IgD-negative memory B cell (primary cell): Measurements from ENCODE around the gene PIGV. TPM values are rescaled to one million over a fixed set of nuclear protein-coding genes. Genes with fewer than 3 reads are reported as not detected.
A peak's percentile ranks its signal among the peaks of the same experiment; 100 is the strongest.

ENCODE experiments used
- H3K27ac Mint-ChIP-seq, 3 donors: one replicate each; pipeline ENCODE4 v1.8.0; 2020 to 2022; ENCODE audit warnings: mild to moderate bottlenecking in 3 of 3, mixed read lengths in 3 of 3, moderate library complexity in 1 of 3
- H3K27me3 Mint-ChIP-seq: one replicate; pipeline ENCODE4 v1.8.0; 2021; ENCODE audit warnings: mixed read lengths
- H3K36me3 Mint-ChIP-seq: one replicate; pipeline ENCODE4 v1.8.0; 2020; ENCODE audit warnings: mild to moderate bottlenecking, mixed read lengths
- H3K4me1 Mint-ChIP-seq, 3 donors: one replicate each; pipeline ENCODE4 v1.8.0; 2020 to 2022; ENCODE audit warnings: mixed read lengths in 3 of 3, mild to moderate bottlenecking in 1 of 3
- H3K4me3 Mint-ChIP-seq, 4 donors: one replicate each; pipeline ENCODE4 v1.8.0; 2020 to 2022; ENCODE audit warnings: mild to moderate bottlenecking in 4 of 4, mixed read lengths in 4 of 4, moderate library complexity in 3 of 4
- H3K9me3 Mint-ChIP-seq, 3 donors: one replicate each; pipeline ENCODE4 v1.8.0; 2020 to 2021; ENCODE audit warnings: mixed read lengths in 3 of 3, mild to moderate bottlenecking in 1 of 3
- polyA plus RNA-seq: library from polyadenylated mRNA; unstranded; fragments of 300-500 nt; fragmentation: Illumina TruSeq; gene quantifications from one replicate; pipeline ENCODE4 v1.2.3, GENCODE V29; 2021

Gene PIGV
- 10.6 TPM for polyA plus RNA-seq

DNA sequence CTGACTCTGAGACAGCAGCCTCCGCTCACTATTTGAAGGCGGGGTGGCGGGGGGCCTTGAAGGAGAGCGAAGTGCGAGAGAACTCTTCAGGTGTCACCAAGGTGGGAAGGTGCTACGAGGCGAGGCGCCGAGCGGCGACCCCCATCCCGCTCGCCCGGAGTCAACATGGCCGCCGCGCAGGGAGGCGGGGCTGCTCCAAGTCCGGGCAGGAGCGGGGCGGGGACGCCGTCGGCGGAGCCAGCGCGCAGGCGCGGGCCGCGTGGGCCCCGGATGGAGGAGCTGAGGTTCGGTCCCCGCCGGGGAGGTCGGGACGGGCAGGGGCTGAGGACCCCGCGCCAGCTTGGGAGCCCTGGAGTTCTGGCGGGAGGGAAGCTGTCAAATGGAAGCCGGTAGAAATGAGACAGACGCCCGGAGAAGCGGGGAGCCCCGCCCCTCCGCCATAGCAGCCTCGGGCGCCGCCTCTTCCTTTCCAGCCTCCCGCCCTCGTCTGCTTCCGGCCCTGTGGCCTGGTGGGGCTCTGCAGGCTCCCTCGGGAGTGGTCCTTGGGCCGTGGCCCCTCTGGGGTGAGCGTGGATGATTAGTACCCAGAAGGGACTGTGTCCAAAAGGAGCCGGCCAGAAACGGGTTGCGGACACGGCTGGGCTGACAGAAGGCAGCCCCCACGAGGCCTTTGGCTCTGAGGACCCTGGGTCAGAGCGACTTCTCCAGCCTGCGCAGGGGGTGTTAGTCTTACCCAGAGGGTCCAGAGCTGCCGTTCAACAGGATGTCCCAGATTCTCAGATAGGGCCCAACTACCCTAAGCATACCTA, at the start of gene PIGV:
PIGV (plus strand) TSS at position 245 of the 809 bp plus-strand sequence. CDS start 2,866 bp downstream, outside the sequence.
- Mint-ChIP-seq H3K27ac (peak within 1 kb of the TSS; percentile 94 to 99 (median 97)), H3K4me3 (peak within 1 kb of the TSS; percentile 94 to 99 (median 98)), H3K4me1 (peaks cover 29 to 52% (median 48%) of the 10 kb centered on the region in 3 donors), H3K9me3 (no peaks in the 10 kb centered on the region), H3K27me3 (peaks cover 1% of the 10 kb centered on the region), H3K36me3 (peaks cover 6% of the 10 kb centered on the region)

DNA sequence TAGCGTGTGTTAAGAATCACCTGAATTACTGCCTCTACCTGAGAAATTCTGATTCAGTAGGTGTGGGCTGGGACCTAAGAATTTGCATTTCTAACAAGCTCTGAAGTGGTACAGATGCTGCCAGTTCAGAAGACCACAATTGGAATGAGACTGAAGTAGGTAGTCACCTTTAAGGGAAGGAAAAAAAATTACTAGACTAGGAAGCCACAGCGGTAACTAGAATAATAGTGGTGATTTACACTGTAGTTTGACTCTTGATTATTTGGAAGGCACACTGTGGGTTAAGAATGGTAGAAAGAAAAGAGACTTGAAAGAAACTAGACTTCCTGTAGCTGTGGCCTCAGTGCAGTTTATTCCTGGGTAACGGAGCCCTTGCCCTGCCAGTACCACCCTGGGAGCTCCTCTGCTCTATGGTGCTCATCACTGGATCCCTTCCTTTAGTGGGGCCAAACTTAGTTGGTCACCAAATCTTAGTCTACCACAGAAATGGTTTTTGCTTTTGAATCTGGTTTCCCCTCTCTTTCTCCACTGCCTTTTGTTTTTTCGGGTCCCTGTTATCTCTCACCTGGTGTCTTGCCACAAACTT, 48.3 kb upstream of the PIGV start:
- Mint-ChIP-seq H3K4me1 (peaks cover 44 to 52% (median 51%) of the 10 kb centered on the region in 3 donors), H3K27ac (peak overlapping the region; percentile 80 to 92 (median 86)), H3K27me3 (no peaks in the 10 kb centered on the region), H3K9me3 (no peaks in the 10 kb centered on the region), H3K36me3 (peaks cover 11% of the 10 kb centered on the region), H3K4me3 (peak overlapping the region; percentile 44 to 89 (median 56))

DNA sequence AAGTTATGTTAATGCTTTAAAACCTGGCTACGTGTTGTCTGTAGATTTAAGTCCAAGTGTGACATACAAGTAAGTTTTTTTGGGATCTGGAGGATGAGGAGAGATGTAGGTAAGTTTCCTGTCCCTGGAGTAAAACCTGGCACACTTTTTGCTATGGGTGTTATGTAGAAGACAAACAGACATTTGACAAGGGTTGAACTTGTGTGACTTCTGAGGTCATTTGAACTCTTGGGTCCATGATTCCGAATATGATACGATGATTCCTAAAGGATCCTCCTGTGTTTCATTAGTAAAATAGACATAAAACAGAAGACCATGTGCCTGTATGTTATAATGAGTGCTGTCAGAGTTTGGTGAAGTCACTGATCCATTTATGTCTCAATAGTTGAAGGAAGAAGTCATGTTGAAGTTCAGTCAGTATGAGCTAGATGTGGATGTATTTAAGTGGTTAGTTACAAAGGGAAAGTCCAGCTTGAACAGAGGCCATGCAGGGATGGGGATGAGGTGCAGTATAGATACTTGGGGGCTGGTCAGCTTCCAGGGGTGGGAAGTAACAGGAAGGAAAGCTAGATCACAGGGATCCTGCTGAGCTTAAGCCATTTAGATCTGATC, 47.6 kb upstream of the PIGV start:
- peak overlapping the region; percentile 49 to 92 (median 86) for H3K27ac Mint-ChIP-seq
- H3K9me3 Mint-ChIP-seq: no peaks in the 10 kb centered on the region
- H3K4me1 Mint-ChIP-seq: peaks cover 50 to 59% (median 57%) of the 10 kb centered on the region in 3 donors
- H3K27me3 Mint-ChIP-seq: no peaks in the 10 kb centered on the region
- peaks cover 11% of the 10 kb centered on the region for H3K36me3 Mint-ChIP-seq
- peak overlapping the region in 3 of 4 donors; percentile 7 to 89 (median 36) for H3K4me3 Mint-ChIP-seq

DNA sequence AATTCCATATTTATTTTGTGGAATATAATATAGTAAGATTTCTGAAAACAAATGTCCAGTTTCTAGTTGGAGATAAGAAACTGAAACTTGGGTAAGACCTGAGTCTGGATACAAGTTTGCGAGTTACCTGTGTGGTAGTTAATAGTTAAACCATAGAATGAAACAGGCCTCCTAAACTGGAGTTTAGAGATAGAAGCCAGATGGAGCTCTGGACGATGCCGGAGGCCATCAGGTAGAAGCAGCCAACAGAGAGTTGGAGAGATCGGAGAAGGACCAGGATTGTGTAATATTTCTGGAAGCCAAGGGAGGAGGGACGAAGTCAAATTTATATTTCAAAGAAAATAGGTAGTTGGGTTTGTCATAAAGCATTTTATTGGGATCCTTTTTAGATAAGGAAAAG, 46.8 kb upstream of the PIGV start:
- Mint-ChIP-seq H3K27ac (peak overlapping the region; percentile 76 to 92 (median 86)), H3K9me3 (no peaks in the 10 kb centered on the region), H3K36me3 (peaks cover 11% of the 10 kb centered on the region), H3K4me1 (peaks cover 45 to 61% (median 61%) of the 10 kb centered on the region in 3 donors), H3K4me3 (peak overlapping the region in 2 of 4 donors; percentile 34 to 76), H3K27me3 (no peaks in the 10 kb centered on the region)

DNA sequence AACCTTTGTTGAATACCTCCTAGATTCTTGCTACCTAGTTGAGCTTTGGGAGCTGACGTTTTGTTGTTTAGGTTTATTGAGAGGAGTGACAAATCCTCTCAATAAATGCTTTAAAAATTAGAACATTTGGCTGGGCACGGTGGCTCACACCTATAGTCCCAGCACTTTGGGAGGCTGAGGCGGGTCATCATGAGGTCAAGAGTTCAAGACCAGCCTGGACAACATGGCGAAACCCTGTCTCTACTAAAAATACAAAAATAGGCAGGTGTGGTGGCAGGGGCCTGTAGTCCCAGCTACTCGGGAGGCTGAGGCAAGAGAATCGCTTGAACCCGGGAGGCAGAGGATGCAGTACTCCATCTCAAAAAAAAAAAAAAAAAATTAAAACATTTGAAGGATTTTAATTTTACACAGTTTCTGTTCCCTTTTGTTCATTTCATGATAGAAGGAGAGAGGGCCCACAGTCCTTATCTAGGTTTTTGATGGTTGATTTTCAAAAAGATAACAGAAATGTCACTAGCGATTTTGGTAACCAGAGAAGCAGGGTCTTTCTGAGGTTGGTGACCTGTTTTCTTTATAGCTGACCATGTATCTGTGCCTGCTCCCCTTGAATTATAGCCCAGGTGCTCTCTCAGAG, 44.2 kb upstream of the PIGV start:
- peaks cover 55 to 76% (median 73%) of the 10 kb centered on the region in 3 donors for H3K4me1 Mint-ChIP-seq
- H3K27ac Mint-ChIP-seq: peak overlapping the region; percentile 76 to 95 (median 89)
- peak overlapping the region; percentile 58 to 82 (median 77) for H3K4me3 Mint-ChIP-seq
- H3K9me3 Mint-ChIP-seq: no peaks in the 10 kb centered on the region
- no peaks in the 10 kb centered on the region for H3K27me3 Mint-ChIP-seq
- peaks cover 11% of the 10 kb centered on the region for H3K36me3 Mint-ChIP-seq

DNA sequence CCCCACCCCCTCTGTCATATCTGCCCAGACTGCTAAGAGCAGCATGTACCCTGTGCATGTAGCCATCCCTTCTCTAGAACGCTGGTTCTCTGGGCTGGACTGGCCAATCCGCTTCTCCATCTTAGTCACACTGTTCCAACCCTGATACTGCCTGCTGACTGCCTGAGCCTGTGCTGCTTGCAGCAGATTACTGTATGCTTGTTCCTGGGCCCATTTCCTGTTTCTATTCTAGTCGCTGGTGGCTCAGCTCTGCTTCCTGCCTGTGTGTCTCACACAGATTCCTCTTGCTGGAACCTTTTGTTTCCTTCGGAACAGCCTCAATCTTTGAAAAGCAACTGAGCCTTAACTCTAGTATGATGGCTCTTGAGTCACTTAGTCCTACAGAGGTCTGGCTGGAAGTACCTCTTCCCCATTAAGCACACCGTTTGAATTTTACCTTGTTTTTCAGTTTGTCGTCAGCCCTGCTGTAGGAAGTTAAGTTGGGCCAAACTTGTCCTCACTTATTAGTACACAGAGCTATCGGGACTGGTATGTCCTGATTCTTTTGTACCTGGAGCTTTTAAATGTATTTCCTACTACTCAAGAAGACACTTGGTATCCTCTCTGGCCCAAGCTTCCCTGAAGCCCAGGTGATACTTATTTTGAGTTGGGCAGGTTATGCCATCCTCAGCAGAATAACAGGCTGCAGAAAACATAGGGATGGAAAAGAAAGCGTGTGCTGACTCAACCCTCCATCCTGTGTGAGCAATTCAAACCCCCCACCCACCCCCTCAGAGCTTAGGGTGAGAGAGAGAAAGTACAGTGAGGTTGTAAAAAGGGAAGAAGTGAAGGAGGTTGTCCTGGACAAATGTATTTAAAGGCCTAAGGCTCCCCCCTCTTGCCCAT, 43.4 kb upstream of the PIGV start:
- peak overlapping the region; percentile 58 to 82 (median 77) for H3K4me3 Mint-ChIP-seq
- peaks cover 11% of the 10 kb centered on the region for H3K36me3 Mint-ChIP-seq
- no peaks in the 10 kb centered on the region for H3K9me3 Mint-ChIP-seq
- H3K27ac Mint-ChIP-seq: peak overlapping the region; percentile 76 to 95 (median 89)
- peaks cover 52 to 73% (median 71%) of the 10 kb centered on the region in 3 donors for H3K4me1 Mint-ChIP-seq
- no peaks in the 10 kb centered on the region for H3K27me3 Mint-ChIP-seq

DNA sequence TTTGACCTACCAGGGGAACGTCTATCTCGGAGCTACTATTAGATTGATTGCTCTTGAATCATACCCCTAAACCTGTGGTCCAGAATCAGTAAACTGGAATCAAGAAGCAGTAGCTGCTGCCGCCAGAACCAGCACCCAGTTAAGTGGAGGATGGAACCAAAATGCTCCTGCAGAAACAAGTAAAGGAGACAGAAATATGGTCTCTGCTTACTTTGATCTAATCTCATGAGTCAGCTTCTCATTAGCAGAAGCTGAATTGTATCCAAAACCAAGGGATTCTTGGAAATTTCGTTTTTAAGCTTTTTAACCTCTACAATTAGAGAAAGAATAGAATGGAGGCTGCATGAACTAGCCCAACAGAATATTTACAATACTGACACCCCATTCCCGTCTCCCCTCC, 42.6 kb upstream of the PIGV start:
- no peaks in the 10 kb centered on the region for H3K27me3 Mint-ChIP-seq
- H3K36me3 Mint-ChIP-seq: peaks cover 10% of the 10 kb centered on the region
- peak overlapping the region in 2 of 4 donors; percentile 51 to 80 for H3K4me3 Mint-ChIP-seq
- peak overlapping the region; percentile 76 to 95 (median 89) for H3K27ac Mint-ChIP-seq
- H3K4me1 Mint-ChIP-seq: peaks cover 49 to 69% (median 64%) of the 10 kb centered on the region in 3 donors
- no peaks in the 10 kb centered on the region for H3K9me3 Mint-ChIP-seq

DNA sequence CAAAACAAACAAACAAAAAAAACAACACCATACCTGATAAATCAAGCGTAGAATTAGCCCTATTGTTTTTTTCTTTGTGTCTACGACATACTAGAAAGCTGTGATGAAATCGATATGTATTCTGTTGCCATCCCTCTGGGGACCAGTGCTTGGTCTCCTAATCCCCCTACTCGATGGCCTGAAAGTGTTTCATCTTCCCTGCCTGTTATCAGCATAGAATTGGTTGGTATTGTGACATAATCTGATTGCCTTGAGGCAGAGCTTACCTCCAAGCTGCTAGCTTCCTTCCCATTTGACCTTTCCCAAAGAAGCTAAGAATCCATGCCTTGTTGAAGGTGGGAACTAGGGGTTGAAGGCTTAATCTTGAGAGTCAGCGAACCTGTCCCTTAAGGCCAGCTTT, 40.7 kb upstream of the PIGV start:
- Mint-ChIP-seq H3K4me3 (no peak overlapping the region), H3K9me3 (no peaks in the 10 kb centered on the region), H3K4me1 (peaks cover 46 to 64% (median 47%) of the 10 kb centered on the region in 3 donors), H3K36me3 (peaks cover 3% of the 10 kb centered on the region), H3K27ac (peak overlapping the region in 1 of 3 donors; percentile 88), H3K27me3 (no peaks in the 10 kb centered on the region)

DNA sequence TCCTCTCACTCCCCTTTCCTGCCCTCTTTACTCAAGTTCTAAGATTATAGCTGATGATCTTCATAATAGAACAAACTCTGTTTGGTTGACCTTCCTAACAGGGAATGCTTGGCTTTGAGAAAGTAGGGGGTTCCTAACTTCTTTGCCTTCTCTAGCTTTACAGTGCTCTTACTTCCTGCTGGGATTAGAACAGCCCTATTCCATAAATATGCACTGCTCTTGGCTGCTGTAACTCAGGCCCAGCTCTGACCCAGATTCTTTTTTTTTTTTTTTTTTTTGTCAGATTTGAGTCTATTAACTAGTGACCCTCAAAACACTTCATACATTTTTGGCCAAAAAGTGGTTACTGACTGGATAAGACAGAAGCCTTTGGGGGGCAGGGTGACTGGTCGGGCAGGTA, 39.4 kb upstream of the PIGV start:
- no peaks in the 10 kb centered on the region for H3K36me3 Mint-ChIP-seq
- H3K4me1 Mint-ChIP-seq: peaks cover 41 to 58% (median 50%) of the 10 kb centered on the region in 3 donors
- H3K4me3 Mint-ChIP-seq: peak overlapping the region in 1 of 4 donors; percentile 46
- no peaks in the 10 kb centered on the region for H3K9me3 Mint-ChIP-seq
- H3K27ac Mint-ChIP-seq: peak overlapping the region; percentile 39 to 94 (median 57)
- no peaks in the 10 kb centered on the region for H3K27me3 Mint-ChIP-seq

DNA sequence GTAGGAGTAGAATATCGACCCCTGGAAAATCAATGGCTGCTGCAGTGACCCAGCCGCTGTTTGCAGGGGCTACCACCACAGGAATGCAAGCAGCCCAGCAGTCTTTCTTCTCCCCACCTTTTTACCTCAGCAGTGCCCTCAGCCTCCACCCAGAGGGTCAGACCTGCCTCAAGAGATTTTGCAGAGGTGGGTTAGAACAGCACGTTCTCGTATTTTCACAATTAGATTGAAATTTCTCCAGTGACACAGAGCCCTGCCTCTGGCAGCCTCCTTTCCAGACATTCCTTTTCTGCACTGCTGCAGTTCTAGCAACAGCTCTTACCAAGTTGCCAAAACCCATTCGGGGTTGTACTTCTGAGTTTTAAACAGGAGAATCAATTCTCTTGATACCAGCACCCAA, 38.3 kb upstream of the PIGV start:
- Mint-ChIP-seq H3K4me3 (no peak overlapping the region), H3K27ac (peak overlapping the region in 1 of 3 donors; percentile 14), H3K9me3 (no peaks in the 10 kb centered on the region), H3K27me3 (no peaks in the 10 kb centered on the region), H3K36me3 (no peaks in the 10 kb centered on the region), H3K4me1 (peaks cover 32 to 50% (median 44%) of the 10 kb centered on the region in 3 donors)

DNA sequence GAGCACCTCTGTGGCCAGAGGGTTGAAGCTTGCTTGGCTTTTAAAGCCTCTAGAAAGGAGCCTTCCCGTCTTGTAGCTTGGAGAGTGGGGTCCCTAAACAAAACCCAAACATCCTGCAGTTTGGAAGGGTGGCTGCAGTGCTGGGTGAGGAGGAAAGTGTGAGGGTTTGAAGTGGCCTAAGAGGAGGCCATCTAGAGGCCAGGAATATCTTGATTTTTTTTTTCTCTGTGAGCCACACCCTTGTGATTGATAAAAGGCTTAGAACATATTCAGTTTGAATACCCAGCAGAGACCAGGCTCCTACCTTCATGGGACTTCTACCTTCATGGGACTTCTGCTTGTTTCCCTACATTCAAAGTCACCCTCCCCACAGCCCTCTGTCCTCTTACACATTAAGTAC, 37.3 kb upstream of the PIGV start:
- Mint-ChIP-seq H3K36me3 (no peaks in the 10 kb centered on the region), H3K4me3 (no peak overlapping the region)

DNA sequence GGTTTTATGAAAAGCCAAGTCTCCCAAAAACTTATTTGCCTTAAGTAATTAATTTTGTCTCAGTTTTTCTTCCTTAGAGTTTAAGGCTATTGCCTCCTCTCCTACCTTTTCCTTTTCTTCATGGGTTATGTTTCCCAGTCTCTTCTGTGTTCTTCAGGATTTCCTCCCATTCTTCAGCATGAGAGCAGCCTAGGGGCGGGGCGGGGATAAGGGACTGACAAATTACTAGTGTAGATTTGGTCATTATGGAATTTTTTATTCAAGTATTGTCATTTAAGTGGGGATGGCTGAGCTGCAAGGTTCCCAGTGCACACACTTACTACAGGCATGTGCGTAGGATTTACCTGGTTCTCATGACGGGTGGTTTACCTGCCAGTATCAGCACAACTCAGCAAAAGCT, 35.2 kb upstream of the PIGV start:
- Mint-ChIP-seq H3K27me3 (no peaks in the 10 kb centered on the region), H3K27ac (no peak overlapping the region), H3K9me3 (no peaks in the 10 kb centered on the region), H3K4me1 (peaks cover 14 to 40% (median 33%) of the 10 kb centered on the region in 3 donors), H3K4me3 (no peak overlapping the region), H3K36me3 (no peaks in the 10 kb centered on the region)

More for the DNA sequence above, 37.3 kb upstream of the PIGV start:
- Mint-ChIP-seq H3K27ac (peak overlapping the region in 2 of 3 donors; percentile 67 to 71), H3K4me1 (peaks cover 24 to 44% (median 42%) of the 10 kb centered on the region in 3 donors), H3K9me3 (no peaks in the 10 kb centered on the region), H3K27me3 (no peaks in the 10 kb centered on the region)

DNA sequence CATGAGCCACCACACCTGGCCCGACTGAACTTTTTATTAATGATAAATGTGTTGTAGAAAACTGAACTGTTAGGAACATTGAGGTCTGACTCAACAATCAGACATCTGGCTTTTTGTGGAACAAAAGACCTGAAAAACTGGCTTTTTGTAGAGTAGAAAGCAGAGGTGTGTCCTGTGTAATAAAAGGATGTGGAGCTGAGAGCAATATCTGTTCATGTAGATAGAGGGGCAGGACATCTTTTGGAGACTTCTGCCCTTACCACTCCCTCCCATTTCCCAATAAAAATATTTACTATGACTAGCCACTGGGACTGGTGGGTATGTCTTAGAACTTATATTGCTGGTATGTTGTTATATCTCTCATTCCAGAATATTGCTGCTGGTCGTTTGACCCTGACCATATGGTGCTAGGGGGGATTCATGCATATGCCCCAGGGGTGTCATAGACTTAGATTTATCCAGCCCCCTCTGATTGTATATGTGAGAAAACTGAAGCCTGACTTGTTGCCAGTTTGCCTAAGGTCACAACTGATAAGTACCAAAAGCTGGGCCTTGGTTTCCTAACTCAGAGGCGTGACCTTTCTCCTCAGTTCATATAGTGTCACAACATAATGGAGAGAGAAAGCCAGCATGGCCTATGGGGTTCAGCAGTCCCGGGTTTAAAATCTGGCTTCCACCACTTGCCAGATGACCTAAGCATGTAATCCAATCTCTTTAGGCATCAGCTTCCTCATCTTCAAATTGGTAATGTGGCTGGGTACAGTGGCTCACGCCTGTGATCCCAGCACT, 33.5 kb upstream of the PIGV start:
- Mint-ChIP-seq H3K27me3 (no peaks in the 10 kb centered on the region), H3K27ac (peak overlapping the region in 2 of 3 donors; percentile 56 to 87), H3K9me3 (no peaks in the 10 kb centered on the region), H3K4me1 (peaks cover 10 to 33% (median 28%) of the 10 kb centered on the region in 3 donors), H3K4me3 (no peak overlapping the region), H3K36me3 (no peaks in the 10 kb centered on the region)
